Neural cell (in vitro differentiated cells): ENCODE data around the gene NANOS3.

Source experiments
- EZH2 ChIP-seq: fragments of 200-600, 300-800 bp; shearing (Covaris generic), sonication (generic); IDR thresholded peaks from 2 replicates; pipeline ENCODE4 v1.6.1; 2014; ENCODE audit warnings: antibody characterized with exemption, low read length, borderline replicate concordance, mild to moderate bottlenecking; ENCODE audit not compliant: insufficient read depth, poor library complexity, severe bottlenecking
- POLR2AphosphoS5 ChIP-seq: IDR thresholded peaks from 2 replicates; pipeline ENCODE4 v1.6.1; 2012
- RAD21 ChIP-seq: fragments of 450-650 bp; conservative IDR thresholded peaks from 2 replicates; pipeline ENCODE4 v1.6.1; 2014; ENCODE audit warnings: antibody characterized with exemption, mild to moderate bottlenecking, moderate library complexity
- SMC3 ChIP-seq: fragments of 450-650 bp; conservative IDR thresholded peaks from 2 replicates; pipeline ENCODE4 v1.6.1; 2014; ENCODE audit warnings: antibody characterized with exemption, mild to moderate bottlenecking, moderate library complexity; ENCODE audit not compliant: poor library complexity
- TF ChIP-seq, protein P1 (sequence below): fragments of 450-650 bp; IDR thresholded peaks from 2 replicates; pipeline ENCODE4 v1.5.1; 2014; ENCODE audit warnings: antibody characterized with exemption, mild to moderate bottlenecking, moderate library complexity; ENCODE audit not compliant: poor library complexity, severe bottlenecking

DNA sequence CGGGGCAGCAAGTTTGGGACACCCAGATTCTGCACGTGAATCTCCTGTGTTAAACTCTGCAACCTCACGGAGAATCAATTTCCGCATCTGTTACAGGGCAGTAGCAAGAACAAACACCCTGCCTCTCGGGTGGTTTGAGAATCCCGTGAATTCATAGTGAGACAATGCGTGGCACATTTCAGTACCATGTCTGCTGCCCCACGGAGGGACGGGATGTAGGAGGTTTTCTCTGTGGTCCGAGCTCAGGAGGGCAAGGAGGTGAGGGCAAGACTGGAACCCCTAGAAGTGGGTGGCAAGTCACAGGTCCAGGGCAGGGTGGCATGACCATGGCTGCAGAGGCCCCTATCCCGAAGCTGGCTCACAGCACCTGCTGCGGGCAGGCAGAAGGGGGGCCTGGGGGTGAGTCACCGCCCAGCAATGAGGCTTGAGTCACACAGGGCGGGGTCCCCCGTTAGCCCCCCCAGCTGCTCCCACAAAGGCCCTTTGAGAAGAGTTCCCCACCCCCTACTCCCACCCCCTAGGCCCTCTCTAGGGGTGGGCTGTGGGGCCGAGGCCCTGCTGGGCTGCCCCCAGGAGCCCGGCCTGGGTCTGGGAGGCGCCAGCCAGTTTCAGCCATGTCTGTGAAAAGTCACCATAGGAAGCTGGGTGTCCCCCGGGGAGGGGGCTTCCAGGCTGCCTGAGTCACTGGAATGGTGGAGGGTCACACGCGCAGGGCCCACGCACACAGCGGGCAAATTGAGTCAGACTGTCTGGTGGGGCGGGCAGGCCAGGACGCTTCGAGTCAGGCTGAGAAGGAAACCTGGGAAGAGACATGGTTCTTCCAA, 25.8 kb upstream of the NANOS3 start:
- TF ChIP-seq RAD21, result no peak
- TF ChIP-seq, protein P1, sequence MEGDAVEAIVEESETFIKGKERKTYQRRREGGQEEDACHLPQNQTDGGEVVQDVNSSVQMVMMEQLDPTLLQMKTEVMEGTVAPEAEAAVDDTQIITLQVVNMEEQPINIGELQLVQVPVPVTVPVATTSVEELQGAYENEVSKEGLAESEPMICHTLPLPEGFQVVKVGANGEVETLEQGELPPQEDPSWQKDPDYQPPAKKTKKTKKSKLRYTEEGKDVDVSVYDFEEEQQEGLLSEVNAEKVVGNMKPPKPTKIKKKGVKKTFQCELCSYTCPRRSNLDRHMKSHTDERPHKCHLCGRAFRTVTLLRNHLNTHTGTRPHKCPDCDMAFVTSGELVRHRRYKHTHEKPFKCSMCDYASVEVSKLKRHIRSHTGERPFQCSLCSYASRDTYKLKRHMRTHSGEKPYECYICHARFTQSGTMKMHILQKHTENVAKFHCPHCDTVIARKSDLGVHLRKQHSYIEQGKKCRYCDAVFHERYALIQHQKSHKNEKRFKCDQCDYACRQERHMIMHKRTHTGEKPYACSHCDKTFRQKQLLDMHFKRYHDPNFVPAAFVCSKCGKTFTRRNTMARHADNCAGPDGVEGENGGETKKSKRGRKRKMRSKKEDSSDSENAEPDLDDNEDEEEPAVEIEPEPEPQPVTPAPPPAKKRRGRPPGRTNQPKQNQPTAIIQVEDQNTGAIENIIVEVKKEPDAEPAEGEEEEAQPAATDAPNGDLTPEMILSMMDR, result no peak
- TF ChIP-seq SMC3, result no peak
- no peak for TF ChIP-seq POLR2AphosphoS5
- no peak for TF ChIP-seq EZH2
